Breast epithelium (tissue), 4 donors: Measurements from ENCODE around the gene CPAMD8. TPM values are rescaled to one million over a fixed set of nuclear protein-coding genes. Genes with fewer than 3 reads are reported as not detected.
A peak's percentile ranks its signal among the peaks of the same experiment; 100 is the strongest.
"Not testable (repeated sequence)": the region's sequence is repeated elsewhere in the genome, so short reads cannot be mapped to it uniquely, and the experiment has no call there.

ENCODE experiments used
- DNase-seq, 2 donors: peaks; one replicate each; pipeline ENCODE4 v3.0.0-alpha.2; 2019; ENCODE audit warnings: low spot score in 2 of 2
- H3K27ac ChIP-seq, 2 donors: fragments of 200-600 bp; sonication (generic) in 1 of 2; one replicate each; pipeline ENCODE4 v1.5.1; 2016 to 2019; ENCODE audit warnings: mild to moderate bottlenecking in 1 of 2
- H3K27me3 ChIP-seq, 2 donors: fragments of 200-600 bp; sonication (generic) in 1 of 2; one replicate each; pipeline versions ENCODE4 v1.5.1 to v1.6.0; 2017 to 2019; ENCODE audit warnings: control low read depth in 1 of 2, mild to moderate bottlenecking in 1 of 2
- H3K36me3 ChIP-seq: fragments of 200-600 bp; one replicate; pipeline ENCODE4 v1.5.1; 2019
- H3K4me1 ChIP-seq, 2 donors: fragments of 200-600 bp; sonication (generic); one replicate each; pipeline ENCODE4 v1.5.1; 2016 to 2019; ENCODE audit warnings: control low read depth in 1 of 2
- H3K4me3 ChIP-seq, 3 donors: fragments of 200-600 bp; sonication (generic); 1 replicate in 2 of 3; 2 replicates in 1 of 3; pipeline ENCODE4 v1.5.1; 2016 to 2019; ENCODE audit warnings: mild to moderate bottlenecking in 3 of 3, moderate library complexity in 2 of 3
- H3K9me3 ChIP-seq, 2 donors: fragments of 200-600 bp; sonication (generic) in 1 of 2; one replicate each; pipeline ENCODE4 v1.5.1; 2016 to 2019; ENCODE audit warnings: control low read depth in 1 of 2
- POLR2A ChIP-seq: fragments of 450-650 bp; IDR thresholded peaks from one replicate; pipeline ENCODE4 v1.6.1; 2016; ENCODE audit warnings: antibody characterized with exemption, mild to moderate bottlenecking, moderate library complexity
- POLR2AphosphoS5 ChIP-seq, 3 donors: sonication (generic); formaldehyde crosslinking; IDR thresholded peaks; one replicate each; pipeline ENCODE4 v1.6.1; 2017; ENCODE audit warnings: antibody characterized with exemption in 3 of 3
- intact Hi-C: fragments of 100-400 bp; cut with DNase I; formaldehyde crosslinking; loops from one replicate; pipeline ENCODE4 v1.15.1; 2023; ENCODE audit warnings: low total_unique reads
- total RNA-seq, 3 donors: library from RNA; depleted of rRNA; stranded (reverse); fragments of >200 nt; gene quantifications; one replicate each; pipeline ENCODE4 v1.1.0, GENCODE V29; 2016
- TF ChIP-seq, protein P1 (sequence below), 3 donors: fragments of 450-650 bp; IDR thresholded peaks; one replicate each; pipeline ENCODE4 v1.5.1; 2016 to 2017; ENCODE audit warnings: antibody characterized with exemption in 3 of 3, mild to moderate bottlenecking in 3 of 3, moderate library complexity in 3 of 3

Gene CPAMD8
- total RNA-seq, 3 donors from 2014 or later, result 9.5 to 24.0 (median 20.2) TPM

DNA sequence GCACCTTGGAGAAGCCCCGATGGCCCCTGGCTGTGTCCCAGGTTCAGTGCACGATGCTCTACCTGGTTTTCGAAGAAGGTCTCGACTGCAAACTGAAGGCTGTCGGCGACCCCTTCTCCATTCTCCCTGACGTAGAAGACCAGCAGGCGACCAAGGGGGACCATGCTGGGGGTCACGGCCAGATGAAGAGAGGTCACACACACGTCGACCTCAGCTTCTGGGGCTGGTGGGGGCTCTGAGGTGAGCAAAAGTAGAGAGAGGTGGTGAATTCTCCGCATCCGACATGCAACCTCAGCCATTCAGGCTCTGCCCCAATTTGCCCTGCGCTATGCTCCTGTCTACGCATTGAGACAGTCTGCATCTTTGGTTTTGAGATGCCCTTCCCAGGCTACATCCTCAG lies 49.3 kb downstream of the CPAMD8 start:
- intact Hi-C loops, result no loop called here
- no peaks in the 10 kb centered on the region for H3K9me3 ChIP-seq
- H3K36me3 ChIP-seq, result no peaks in the 10 kb centered on the region
- TF ChIP-seq POLR2A (no peak), POLR2AphosphoS5 (IDR thresholded peaks at IDR 0.05) (no peak)
- TF ChIP-seq, protein P1, sequence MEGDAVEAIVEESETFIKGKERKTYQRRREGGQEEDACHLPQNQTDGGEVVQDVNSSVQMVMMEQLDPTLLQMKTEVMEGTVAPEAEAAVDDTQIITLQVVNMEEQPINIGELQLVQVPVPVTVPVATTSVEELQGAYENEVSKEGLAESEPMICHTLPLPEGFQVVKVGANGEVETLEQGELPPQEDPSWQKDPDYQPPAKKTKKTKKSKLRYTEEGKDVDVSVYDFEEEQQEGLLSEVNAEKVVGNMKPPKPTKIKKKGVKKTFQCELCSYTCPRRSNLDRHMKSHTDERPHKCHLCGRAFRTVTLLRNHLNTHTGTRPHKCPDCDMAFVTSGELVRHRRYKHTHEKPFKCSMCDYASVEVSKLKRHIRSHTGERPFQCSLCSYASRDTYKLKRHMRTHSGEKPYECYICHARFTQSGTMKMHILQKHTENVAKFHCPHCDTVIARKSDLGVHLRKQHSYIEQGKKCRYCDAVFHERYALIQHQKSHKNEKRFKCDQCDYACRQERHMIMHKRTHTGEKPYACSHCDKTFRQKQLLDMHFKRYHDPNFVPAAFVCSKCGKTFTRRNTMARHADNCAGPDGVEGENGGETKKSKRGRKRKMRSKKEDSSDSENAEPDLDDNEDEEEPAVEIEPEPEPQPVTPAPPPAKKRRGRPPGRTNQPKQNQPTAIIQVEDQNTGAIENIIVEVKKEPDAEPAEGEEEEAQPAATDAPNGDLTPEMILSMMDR (IDR thresholded peaks at IDR 0.05), result no peak
- no peaks in the 10 kb centered on the region for H3K4me1 ChIP-seq
- H3K27ac ChIP-seq, result no peak overlapping the region
- no peak overlapping the region for H3K4me3 ChIP-seq
- no peaks in the 10 kb centered on the region for H3K27me3 ChIP-seq
- no peak for DNase-seq

GRCh38 chr19:16976446-16976845 lies 50.2 kb downstream of the CPAMD8 start:
- DNase-seq, result no peak
- no peak overlapping the region for H3K4me3 ChIP-seq
- TF ChIP-seq, protein P1 (IDR thresholded peaks at IDR 0.05), result no peak
- TF ChIP-seq POLR2A (no peak), POLR2AphosphoS5 (IDR thresholded peaks at IDR 0.05) (no peak)
- H3K27ac ChIP-seq, result no peak overlapping the region
- no peaks in the 10 kb centered on the region for H3K27me3 ChIP-seq
- H3K4me1 ChIP-seq, result no peaks in the 10 kb centered on the region
- H3K9me3 ChIP-seq, result no peaks in the 10 kb centered on the region
- no peaks in the 10 kb centered on the region for H3K36me3 ChIP-seq
- intact Hi-C loops, result no loop called here

DNA sequence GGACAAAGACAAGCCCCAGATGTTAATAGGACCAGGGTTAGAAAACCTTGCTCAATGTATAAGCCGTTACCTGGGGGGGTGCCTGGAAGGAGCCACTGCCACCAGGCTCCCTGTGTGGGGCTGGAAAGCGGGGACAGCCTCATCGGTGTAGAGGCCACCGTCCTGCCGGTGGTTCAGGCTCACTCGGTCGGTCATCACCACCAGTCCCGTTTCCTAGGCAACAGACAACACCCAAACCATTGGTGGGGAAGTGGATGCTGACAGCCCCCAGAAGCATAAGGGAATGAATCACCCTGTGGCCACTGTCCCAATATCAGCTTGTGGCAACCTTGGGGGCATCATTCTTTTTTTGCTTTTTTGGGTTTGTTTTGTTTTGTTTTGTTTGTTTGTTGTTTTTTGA lies 55.8 kb downstream of the CPAMD8 start:
- TF ChIP-seq, protein P1 (IDR thresholded peaks at IDR 0.05), result no peak
- TF ChIP-seq POLR2AphosphoS5 (IDR thresholded peaks at IDR 0.05), result no peak
- TF ChIP-seq POLR2A, result no peak
- H3K9me3 ChIP-seq, result peaks cover 18% of the 10 kb centered on the region in 2 donors
- H3K36me3 ChIP-seq, result no peaks in the 10 kb centered on the region
- H3K4me3 ChIP-seq, result no peak overlapping the region
- no peaks in the 10 kb centered on the region for H3K27me3 ChIP-seq
- DNase-seq, result peak in 1 of 2 donors; percentile 36
- H3K4me1 ChIP-seq, result no peaks in the 10 kb centered on the region
- intact Hi-C loops, result no loop called here
- no peak overlapping the region for H3K27ac ChIP-seq

- H3K27me3 ChIP-seq, result no peaks in the 10 kb centered on the region
These were observed 57.5 kb downstream of the CPAMD8 start for GRCh38 chr19:16969135-16969534.

GRCh38 chr19:16960996-16961822 lies 65.4 kb downstream of the CPAMD8 start:
- H3K4me1 ChIP-seq, H3K4me3 ChIP-seq, H3K9me3 ChIP-seq, H3K27me3 ChIP-seq, intact Hi-C loops, H3K36me3 ChIP-seq, H3K27ac ChIP-seq: not testable (repeated sequence)
- DNase-seq, result peak in 1 of 2 donors; percentile 45

More at GRCh38 chr19:16969135-16969534, 57.5 kb downstream of the CPAMD8 start:
- H3K36me3 ChIP-seq, result no peaks in the 10 kb centered on the region
- no peaks in the 10 kb centered on the region for H3K4me1 ChIP-seq
- intact Hi-C loops, result no loop called here
- H3K27ac ChIP-seq, result no peak overlapping the region
- H3K4me3 ChIP-seq, result no peak overlapping the region
- DNase-seq, result peak; percentile 9 to 21
- TF ChIP-seq POLR2A, result no peak
- TF ChIP-seq POLR2AphosphoS5 (IDR thresholded peaks at IDR 0.05), result no peak
- TF ChIP-seq, protein P1 (IDR thresholded peaks at IDR 0.05), result no peak
- peaks cover 18% of the 10 kb centered on the region in 2 donors for H3K9me3 ChIP-seq

GRCh38 chr19:16958277-16958676 lies 68.3 kb downstream of the CPAMD8 start:
- H3K36me3 ChIP-seq, H3K4me1 ChIP-seq, H3K27me3 ChIP-seq, H3K4me3 ChIP-seq, H3K9me3 ChIP-seq, H3K27ac ChIP-seq, intact Hi-C loops, DNase-seq: not testable (repeated sequence)
